Left ventricle myocardium inferior (tissue), 1 donor: Measurements from ENCODE around the gene UACA. TPM values are rescaled to one million over a fixed set of nuclear protein-coding genes. Genes with fewer than 3 reads are reported as not detected.

ENCODE experiments used
- DNase-seq: peaks from one replicate; pipeline ENCODE4 v3.0.0-alpha.2; 2020
- H3K27ac ChIP-seq: fragments of 200-600 bp; replicated peaks from 2 replicates; pipeline ENCODE4 v1.8.0; 2021
- H3K27me3 ChIP-seq: fragments of 200-600 bp; 2 replicates; pipeline ENCODE4 v1.8.0; 2021; ENCODE audit warnings: low read depth
- H3K36me3 ChIP-seq: fragments of 200-600 bp; 2 replicates; pipeline ENCODE4 v1.8.0; 2021
- H3K4me1 ChIP-seq: fragments of 200-600 bp; 2 replicates; pipeline ENCODE4 v1.8.0; 2021
- H3K4me3 ChIP-seq: fragments of 200-600 bp; 2 replicates; pipeline ENCODE4 v1.8.0; 2021; ENCODE audit warnings: mild to moderate bottlenecking, moderate library complexity
- H3K9me3 ChIP-seq: fragments of 200-600 bp; replicated peaks from 2 replicates; pipeline ENCODE4 v1.8.0; 2021
- CTCF ChIP-seq: fragments of 200-600 bp; IDR thresholded peaks from 2 replicates; pipeline ENCODE4 v1.8.0; 2021; ENCODE audit warnings: antibody characterized with exemption, mild to moderate bottlenecking, borderline replicate concordance
- intact Hi-C: fragments of 100-400 bp; cut with micrococcal nuclease; formaldehyde crosslinking; loops from one replicate; pipeline ENCODE4 v1.11.0; 2022
- total RNA-seq: library from RNA; stranded (reverse); fragmentation: NEBNext Ultra II Directional; extraction: Animal tissue kit (Norgen Biotek cat#: 25700); gene quantifications from one replicate; pipeline ENCODE4 v1.2.1, GENCODE V29; 2021
- donor health status: DM: no; HTN: yes; CAD: no; lungs with severe emphysema.

The UACA gene
- total RNA-seq, 1 donor from 2014 or later = 33.7 TPM

GRCh38 chr15:70652341-70652740, 111.0 kb downstream of the UACA start:
- no peaks in the 10 kb centered on the region for H3K27me3 ChIP-seq
- no peak for TF ChIP-seq CTCF
- intact Hi-C loops = no loop called here
- H3K36me3 ChIP-seq = peaks cover 38% of the 10 kb centered on the region
- no peak for DNase-seq
- H3K4me1 ChIP-seq = no peaks in the 10 kb centered on the region
- H3K4me3 ChIP-seq = no peak overlapping the region
- H3K9me3 ChIP-seq = no peaks in the 10 kb centered on the region
- H3K27ac ChIP-seq = no peak overlapping the region

- H3K27ac ChIP-seq = no peak overlapping the region
- no peaks in the 10 kb centered on the region for H3K9me3 ChIP-seq
- H3K36me3 ChIP-seq = peaks cover 28% of the 10 kb centered on the region
- intact Hi-C loops = no loop called here
- H3K27me3 ChIP-seq = no peaks in the 10 kb centered on the region
- no peak for TF ChIP-seq CTCF
- no peak overlapping the region for H3K4me3 ChIP-seq
- no peak for DNase-seq
- no peaks in the 10 kb centered on the region for H3K4me1 ChIP-seq
Observed at GRCh38 chr15:70651303-70651845, 112.0 kb downstream of the UACA start.

GRCh38 chr15:70650567-70651302, 112.6 kb downstream of the UACA start:
- Histone ChIP-seq H3K4me3 (no peak overlapping the region), H3K9me3 (no peaks in the 10 kb centered on the region), H3K36me3 (peaks cover 22% of the 10 kb centered on the region), H3K27ac (no peak overlapping the region), H3K27me3 (no peaks in the 10 kb centered on the region), H3K4me1 (no peaks in the 10 kb centered on the region)
- no peak for TF ChIP-seq CTCF
- intact Hi-C loops = no loop called here
- no peak for DNase-seq

- TF ChIP-seq CTCF = no peak
- DNase-seq = no peak
- intact Hi-C loops = no loop called here
- no peaks in the 10 kb centered on the region for H3K36me3 ChIP-seq
- no peaks in the 10 kb centered on the region for H3K4me1 ChIP-seq
- H3K27me3 ChIP-seq = no peaks in the 10 kb centered on the region
- H3K27ac ChIP-seq = no peak overlapping the region
- H3K9me3 ChIP-seq = no peaks in the 10 kb centered on the region
- no peak overlapping the region for H3K4me3 ChIP-seq
Observed at GRCh38 chr15:70647396-70647795, 116.0 kb downstream of the UACA start.

GRCh38 chr15:70646169-70646568, 117.2 kb downstream of the UACA start:
- Histone ChIP-seq H3K27ac (no peak overlapping the region), H3K4me1 (no peaks in the 10 kb centered on the region), H3K9me3 (no peaks in the 10 kb centered on the region), H3K4me3 (no peak overlapping the region), H3K36me3 (no peaks in the 10 kb centered on the region), H3K27me3 (no peaks in the 10 kb centered on the region)
- no peak for DNase-seq
- intact Hi-C loops = no loop called here
- TF ChIP-seq CTCF = no peak
